ENCODE results near the gene TP53BP1. TPM values are rescaled to one million over a fixed set of nuclear protein-coding genes. Genes with fewer than 3 reads are reported as not detected.

TP53BP1 gene
- polyA plus RNA-seq, 3 donors = 1.8 to 6.7 (median 3.1) TPM

DNA sequence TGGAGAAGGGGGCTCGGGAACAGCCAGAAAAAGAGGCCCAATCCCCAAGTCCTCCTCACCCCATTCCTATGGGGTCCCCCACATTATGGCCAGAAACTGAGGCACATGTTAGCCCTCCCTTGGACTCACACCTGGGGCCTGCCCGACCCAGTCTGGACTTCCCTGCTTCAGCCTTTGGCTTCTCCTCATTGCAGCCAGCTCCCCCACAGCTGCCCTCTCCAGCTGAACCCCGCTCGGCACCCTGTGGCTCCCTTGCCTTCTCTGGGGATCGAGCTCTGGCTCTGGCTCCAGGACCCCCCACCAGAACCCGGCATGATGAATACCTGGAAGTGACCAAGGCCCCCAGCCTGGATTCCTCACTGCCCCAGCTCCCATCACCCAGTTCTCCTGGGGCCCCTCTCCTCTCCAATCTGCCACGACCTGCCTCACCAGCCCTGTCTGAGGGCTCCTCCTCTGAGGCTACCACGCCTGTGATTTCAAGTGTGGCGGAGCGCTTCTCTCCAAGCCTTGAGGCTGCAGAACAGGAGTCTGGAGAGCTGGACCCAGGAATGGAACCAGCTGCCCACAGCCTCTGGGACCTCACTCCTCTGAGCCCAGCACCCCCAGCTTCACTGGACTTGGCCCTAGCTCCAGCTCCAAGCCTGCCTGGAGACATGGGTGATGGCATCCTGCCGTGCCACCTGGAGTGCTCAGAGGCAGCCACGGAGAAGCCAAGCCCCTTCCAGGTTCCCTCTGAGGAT is 35.0 kb upstream of the TP53BP1 start:
- no peaks in the 10 kb centered on the region for H3K9me3 ChIP-seq (replicated peaks in 1 of 2; ENCODE audit: control insufficient read depth in 1 of 2, insufficient read depth in 1 of 2, low read length in 2 of 2)
- Mint-ChIP-seq H3K4me1 (no peaks in the 10 kb centered on the region), H3K36me3 (no peaks in the 10 kb centered on the region), H3K27ac (no peak overlapping the region), H3K27me3 (ENCODE audit: low read depth in 3 of 3) (peaks cover 0 to 2% (median 1%) of the 10 kb centered on the region in 3 donors), H3K9me3 (no peaks in the 10 kb centered on the region), H3K4me3 (no peak overlapping the region)
- 98% methylated on average over 12 of the region's 12 CpGs for WGBS (ENCODE audit: insufficient coverage)
- H3K4me1 ChIP-seq (ENCODE audit: control insufficient read depth in 1 of 2, insufficient read depth in 2 of 2, low read length in 2 of 2) = no peaks in the 10 kb centered on the region
- TF ChIP-seq, protein P1, sequence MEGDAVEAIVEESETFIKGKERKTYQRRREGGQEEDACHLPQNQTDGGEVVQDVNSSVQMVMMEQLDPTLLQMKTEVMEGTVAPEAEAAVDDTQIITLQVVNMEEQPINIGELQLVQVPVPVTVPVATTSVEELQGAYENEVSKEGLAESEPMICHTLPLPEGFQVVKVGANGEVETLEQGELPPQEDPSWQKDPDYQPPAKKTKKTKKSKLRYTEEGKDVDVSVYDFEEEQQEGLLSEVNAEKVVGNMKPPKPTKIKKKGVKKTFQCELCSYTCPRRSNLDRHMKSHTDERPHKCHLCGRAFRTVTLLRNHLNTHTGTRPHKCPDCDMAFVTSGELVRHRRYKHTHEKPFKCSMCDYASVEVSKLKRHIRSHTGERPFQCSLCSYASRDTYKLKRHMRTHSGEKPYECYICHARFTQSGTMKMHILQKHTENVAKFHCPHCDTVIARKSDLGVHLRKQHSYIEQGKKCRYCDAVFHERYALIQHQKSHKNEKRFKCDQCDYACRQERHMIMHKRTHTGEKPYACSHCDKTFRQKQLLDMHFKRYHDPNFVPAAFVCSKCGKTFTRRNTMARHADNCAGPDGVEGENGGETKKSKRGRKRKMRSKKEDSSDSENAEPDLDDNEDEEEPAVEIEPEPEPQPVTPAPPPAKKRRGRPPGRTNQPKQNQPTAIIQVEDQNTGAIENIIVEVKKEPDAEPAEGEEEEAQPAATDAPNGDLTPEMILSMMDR (IDR thresholded peaks at IDR 0.05) = no peak
- H4K20me1 ChIP-seq (ENCODE audit: insufficient read depth, low read length) = no peaks in the 10 kb centered on the region
- H3K36me3 ChIP-seq (replicated peaks in 1 of 2; ENCODE audit: control insufficient read depth in 1 of 2, insufficient read depth in 2 of 2, low read length in 2 of 2) = no peaks in the 10 kb centered on the region
- no peak overlapping the region for H2AFZ ChIP-seq (ENCODE audit: insufficient read depth, low read depth, low read length, poor library complexity, severe bottlenecking)
- H3K27ac ChIP-seq (ENCODE audit: low read depth in 1 of 2, low read length in 2 of 2) = no peak overlapping the region
- H3K9ac ChIP-seq (ENCODE audit: insufficient read depth, low read length, poor library complexity, severe bottlenecking) = no peak overlapping the region
- H3K4me2 ChIP-seq (replicated peaks; ENCODE audit: extremely low read depth, low read length, poor library complexity, severe bottlenecking) = no peak overlapping the region
- no peaks in the 10 kb centered on the region for H3K27me3 ChIP-seq (ENCODE audit: control insufficient read depth in 2 of 2, insufficient read depth in 2 of 2, low read length in 2 of 2)
- no peak for DNase-seq
- no peak overlapping the region for H3K4me3 ChIP-seq (replicated peaks in 1 of 3; ENCODE audit: low read depth in 2 of 3, low read length in 3 of 3)
- intact Hi-C loops (cut with micrococcal nuclease) = no loop called here
- no peaks in the 10 kb centered on the region for H3K79me2 ChIP-seq (ENCODE audit: insufficient read depth, low read length)

DNA sequence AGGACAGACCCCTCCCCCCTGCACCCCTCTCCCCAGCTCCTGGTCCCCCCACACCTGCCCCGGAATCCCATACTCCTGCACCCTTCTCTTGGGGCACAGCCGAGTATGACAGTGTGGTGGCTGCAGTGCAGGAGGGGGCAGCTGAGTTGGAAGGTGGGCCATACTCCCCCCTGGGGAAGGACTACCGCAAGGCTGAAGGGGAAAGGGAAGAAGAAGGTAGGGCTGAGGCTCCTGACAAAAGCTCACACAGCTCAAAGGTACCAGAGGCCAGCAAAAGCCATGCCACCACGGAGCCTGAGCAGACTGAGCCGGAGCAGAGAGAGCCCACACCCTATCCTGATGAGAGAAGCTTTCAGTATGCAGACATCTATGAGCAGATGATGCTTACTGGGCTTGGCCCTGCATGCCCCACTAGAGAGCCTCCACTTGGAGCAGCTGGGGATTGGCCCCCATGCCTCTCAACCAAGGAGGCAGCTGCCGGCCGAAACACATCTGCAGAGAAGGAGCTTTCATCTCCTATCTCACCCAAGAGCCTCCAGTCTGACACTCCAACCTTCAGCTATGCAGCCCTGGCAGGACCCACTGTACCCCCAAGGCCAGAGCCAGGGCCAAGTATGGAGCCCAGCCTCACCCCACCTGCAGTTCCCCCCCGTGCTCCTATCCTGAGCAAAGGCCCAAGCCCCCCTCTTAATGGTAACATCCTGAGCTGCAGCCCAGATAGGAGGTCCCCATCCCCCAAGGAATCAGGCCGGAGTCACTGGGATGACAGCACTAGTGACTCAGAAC is 34.3 kb upstream of the TP53BP1 start:
- no peak overlapping the region for H3K27ac Mint-ChIP-seq
- H3K9me3 Mint-ChIP-seq = no peaks in the 10 kb centered on the region
- no peaks in the 10 kb centered on the region for H3K4me1 ChIP-seq (ENCODE audit: control insufficient read depth in 1 of 2, insufficient read depth in 2 of 2, low read length in 2 of 2)
- no peaks in the 10 kb centered on the region for H4K20me1 ChIP-seq (ENCODE audit: insufficient read depth, low read length)
- TF ChIP-seq, protein P1 (IDR thresholded peaks at IDR 0.05) = no peak
- no peaks in the 10 kb centered on the region for H3K9me3 ChIP-seq (replicated peaks in 1 of 2; ENCODE audit: control insufficient read depth in 1 of 2, insufficient read depth in 1 of 2, low read length in 2 of 2)
- no peaks in the 10 kb centered on the region for H3K36me3 Mint-ChIP-seq
- no peaks in the 10 kb centered on the region for H3K4me1 Mint-ChIP-seq
- intact Hi-C loops (cut with micrococcal nuclease) = no loop called here
- no peak overlapping the region for H3K27ac ChIP-seq (ENCODE audit: low read depth in 1 of 2, low read length in 2 of 2)
- H3K4me2 ChIP-seq (replicated peaks; ENCODE audit: extremely low read depth, low read length, poor library complexity, severe bottlenecking) = no peak overlapping the region
- H3K27me3 Mint-ChIP-seq (ENCODE audit: low read depth in 3 of 3) = peaks cover 1 to 2% (median 2%) of the 10 kb centered on the region in 3 donors
- WGBS (ENCODE audit: insufficient coverage) = 95% methylated on average over 6 of the region's 9 CpGs
- DNase-seq = no peak
- no peaks in the 10 kb centered on the region for H3K27me3 ChIP-seq (ENCODE audit: control insufficient read depth in 2 of 2, insufficient read depth in 2 of 2, low read length in 2 of 2)
- H3K79me2 ChIP-seq (ENCODE audit: insufficient read depth, low read length) = no peaks in the 10 kb centered on the region
- H3K36me3 ChIP-seq (replicated peaks in 1 of 2; ENCODE audit: control insufficient read depth in 1 of 2, insufficient read depth in 2 of 2, low read length in 2 of 2) = no peaks in the 10 kb centered on the region
- H3K4me3 ChIP-seq (replicated peaks in 1 of 3; ENCODE audit: low read depth in 2 of 3, low read length in 3 of 3) = no peak overlapping the region
- H2AFZ ChIP-seq (ENCODE audit: insufficient read depth, low read depth, low read length, poor library complexity, severe bottlenecking) = no peak overlapping the region
- no peak overlapping the region for H3K4me3 Mint-ChIP-seq
- H3K9ac ChIP-seq (ENCODE audit: insufficient read depth, low read length, poor library complexity, severe bottlenecking) = no peak overlapping the region
